ENCODE results near the gene IL23R. TPM values are rescaled to one million over a fixed set of nuclear protein-coding genes. Genes with fewer than 3 reads are reported as not detected.

Gene IL23R
- total RNA-seq, 1 experiment from 2014 or later, result not detected

DNA sequence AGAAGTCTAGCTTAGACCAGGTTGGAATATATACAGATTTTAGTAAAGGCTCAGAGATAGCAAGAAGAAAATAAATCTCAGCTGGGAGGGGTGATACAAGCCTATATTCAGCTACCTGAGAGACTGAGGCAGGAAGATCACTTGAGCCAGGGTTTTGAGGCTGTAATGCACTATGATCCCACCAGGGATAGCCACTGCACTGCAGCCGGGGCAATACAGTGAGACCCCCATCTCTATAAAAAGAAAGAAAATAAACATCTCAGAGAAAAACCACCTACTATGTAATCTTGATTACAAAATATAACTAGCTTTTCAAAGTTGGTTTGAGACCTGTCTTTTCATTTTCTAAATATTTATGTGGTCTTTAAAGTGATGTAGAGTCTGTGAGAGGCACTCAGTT is 47.7 kb downstream of the IL23R start:
- no peaks in the 10 kb centered on the region for H3K4me1 ChIP-seq (ENCODE audit: control insufficient read depth, insufficient read depth, low read length)
- no peak overlapping the region for H3K4me3 ChIP-seq (ENCODE audit: low read depth in 2 of 2, low read length in 2 of 2)
- H3K36me3 ChIP-seq (ENCODE audit: control insufficient read depth, insufficient read depth, low read length), result no peaks in the 10 kb centered on the region
- ChIA-PET POLR2A (no interaction called here), CTCF (interaction anchor here (1.8 kb wide), 1 partner anchor 287 kb away, joined by 12 read pairs; no protein-coding TSS in a partner anchor)
- H3K27ac ChIP-seq (ENCODE audit: low read length), result no peak overlapping the region
- H3K27me3 ChIP-seq (ENCODE audit: control insufficient read depth, insufficient read depth, low read length), result peaks cover 6% of the 10 kb centered on the region; the same call in 1 of the 2 replicates
- in situ Hi-C loops (cut with HindIII; ENCODE audit: low pct_unique_long_range_greater_than_20kb, low sequenced_read_pairs), result no loop called here
- TF ChIP-seq POLR2AphosphoS5 (IDR thresholded peaks at IDR 0.05; ENCODE audit: low read depth, low read length) (no peak), TCF7L2 (IDR thresholded peaks at IDR 0.05; ENCODE audit: low read depth, low read length) (no peak), SIN3A (IDR thresholded peaks at IDR 0.05; ENCODE audit: borderline replicate concordance, insufficient read depth, low read depth, low read length) (no peak)
- TF ChIP-seq, protein P1, sequence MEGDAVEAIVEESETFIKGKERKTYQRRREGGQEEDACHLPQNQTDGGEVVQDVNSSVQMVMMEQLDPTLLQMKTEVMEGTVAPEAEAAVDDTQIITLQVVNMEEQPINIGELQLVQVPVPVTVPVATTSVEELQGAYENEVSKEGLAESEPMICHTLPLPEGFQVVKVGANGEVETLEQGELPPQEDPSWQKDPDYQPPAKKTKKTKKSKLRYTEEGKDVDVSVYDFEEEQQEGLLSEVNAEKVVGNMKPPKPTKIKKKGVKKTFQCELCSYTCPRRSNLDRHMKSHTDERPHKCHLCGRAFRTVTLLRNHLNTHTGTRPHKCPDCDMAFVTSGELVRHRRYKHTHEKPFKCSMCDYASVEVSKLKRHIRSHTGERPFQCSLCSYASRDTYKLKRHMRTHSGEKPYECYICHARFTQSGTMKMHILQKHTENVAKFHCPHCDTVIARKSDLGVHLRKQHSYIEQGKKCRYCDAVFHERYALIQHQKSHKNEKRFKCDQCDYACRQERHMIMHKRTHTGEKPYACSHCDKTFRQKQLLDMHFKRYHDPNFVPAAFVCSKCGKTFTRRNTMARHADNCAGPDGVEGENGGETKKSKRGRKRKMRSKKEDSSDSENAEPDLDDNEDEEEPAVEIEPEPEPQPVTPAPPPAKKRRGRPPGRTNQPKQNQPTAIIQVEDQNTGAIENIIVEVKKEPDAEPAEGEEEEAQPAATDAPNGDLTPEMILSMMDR (IDR thresholded peaks at IDR 0.05), result no peak
- TF ChIP-seq, protein P2, sequence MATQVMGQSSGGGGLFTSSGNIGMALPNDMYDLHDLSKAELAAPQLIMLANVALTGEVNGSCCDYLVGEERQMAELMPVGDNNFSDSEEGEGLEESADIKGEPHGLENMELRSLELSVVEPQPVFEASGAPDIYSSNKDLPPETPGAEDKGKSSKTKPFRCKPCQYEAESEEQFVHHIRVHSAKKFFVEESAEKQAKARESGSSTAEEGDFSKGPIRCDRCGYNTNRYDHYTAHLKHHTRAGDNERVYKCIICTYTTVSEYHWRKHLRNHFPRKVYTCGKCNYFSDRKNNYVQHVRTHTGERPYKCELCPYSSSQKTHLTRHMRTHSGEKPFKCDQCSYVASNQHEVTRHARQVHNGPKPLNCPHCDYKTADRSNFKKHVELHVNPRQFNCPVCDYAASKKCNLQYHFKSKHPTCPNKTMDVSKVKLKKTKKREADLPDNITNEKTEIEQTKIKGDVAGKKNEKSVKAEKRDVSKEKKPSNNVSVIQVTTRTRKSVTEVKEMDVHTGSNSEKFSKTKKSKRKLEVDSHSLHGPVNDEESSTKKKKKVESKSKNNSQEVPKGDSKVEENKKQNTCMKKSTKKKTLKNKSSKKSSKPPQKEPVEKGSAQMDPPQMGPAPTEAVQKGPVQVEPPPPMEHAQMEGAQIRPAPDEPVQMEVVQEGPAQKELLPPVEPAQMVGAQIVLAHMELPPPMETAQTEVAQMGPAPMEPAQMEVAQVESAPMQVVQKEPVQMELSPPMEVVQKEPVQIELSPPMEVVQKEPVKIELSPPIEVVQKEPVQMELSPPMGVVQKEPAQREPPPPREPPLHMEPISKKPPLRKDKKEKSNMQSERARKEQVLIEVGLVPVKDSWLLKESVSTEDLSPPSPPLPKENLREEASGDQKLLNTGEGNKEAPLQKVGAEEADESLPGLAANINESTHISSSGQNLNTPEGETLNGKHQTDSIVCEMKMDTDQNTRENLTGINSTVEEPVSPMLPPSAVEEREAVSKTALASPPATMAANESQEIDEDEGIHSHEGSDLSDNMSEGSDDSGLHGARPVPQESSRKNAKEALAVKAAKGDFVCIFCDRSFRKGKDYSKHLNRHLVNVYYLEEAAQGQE (IDR thresholded peaks at IDR 0.05; ENCODE audit: insufficient read depth in 1 of 2, low read depth in 2 of 2, low read length in 1 of 2), result no peak
- intact Hi-C loops (cut with micrococcal nuclease; ENCODE audit: unreplicated experiment), result loop anchor here (5.0 to 10.0 kb wide), 4 partner anchors 61 to 447 kb away; no protein-coding TSS in a partner anchor
- ATAC-seq (no peak), DNase-seq (ENCODE audit: low read depth, low spot score) (no peak)
- no peaks in the 10 kb centered on the region for H3K9me3 ChIP-seq (ENCODE audit: control insufficient read depth, insufficient read depth, low read depth, low read length)
- BruUV-seq (replicated peaks), result no TSS peak

DNA sequence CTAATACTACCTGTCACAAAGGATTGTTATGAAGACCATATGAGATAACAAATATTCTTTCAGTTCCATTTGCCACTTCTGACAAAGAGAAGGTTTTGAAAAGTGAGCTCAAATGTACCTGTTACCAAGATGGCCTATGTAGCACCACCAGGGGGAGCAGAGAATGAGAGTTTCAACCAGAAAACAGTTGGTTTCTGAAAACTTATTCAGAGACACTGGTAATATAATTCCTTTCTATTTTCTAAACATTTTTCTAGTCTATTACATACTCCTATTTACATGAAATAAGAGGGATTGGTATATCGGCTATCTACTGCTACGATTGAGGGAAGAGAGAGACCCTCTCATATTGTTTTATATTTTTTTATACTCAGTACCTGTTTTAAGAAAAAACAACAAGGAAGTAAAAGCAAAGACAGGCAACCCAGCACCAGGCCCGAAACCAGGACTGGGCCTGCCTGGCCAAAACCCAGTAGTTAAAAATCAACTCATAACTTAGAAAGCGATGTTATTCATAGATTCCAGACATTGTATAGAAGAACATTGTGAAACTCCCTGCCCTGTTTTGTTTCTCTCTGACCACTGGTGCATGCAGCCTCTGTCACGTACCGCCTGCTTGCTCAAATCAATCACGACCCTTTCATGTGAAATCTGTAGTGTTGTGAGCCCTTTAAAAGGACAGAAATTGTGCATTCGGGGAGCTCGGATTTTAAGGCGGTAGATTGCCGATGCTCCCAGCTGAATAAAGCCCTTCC is 48.3 kb downstream of the IL23R start:
- H3K27me3 ChIP-seq (ENCODE audit: control insufficient read depth, insufficient read depth, low read length), result peaks cover 6% of the 10 kb centered on the region; the same call in 1 of the 2 replicates
- H3K36me3 ChIP-seq (ENCODE audit: control insufficient read depth, insufficient read depth, low read length), result no peaks in the 10 kb centered on the region
- POLR2A ChIA-PET, result no interaction called here
- intact Hi-C loops (cut with micrococcal nuclease; ENCODE audit: unreplicated experiment), result loop anchor here (5.0 to 10.0 kb wide), 4 partner anchors 60 to 447 kb away; no protein-coding TSS in a partner anchor
- in situ Hi-C loops (cut with HindIII; ENCODE audit: low pct_unique_long_range_greater_than_20kb, low sequenced_read_pairs), result no loop called here
- TF ChIP-seq TCF7L2 (IDR thresholded peaks at IDR 0.05; ENCODE audit: low read depth, low read length) (no peak), POLR2AphosphoS5 (IDR thresholded peaks at IDR 0.05; ENCODE audit: low read depth, low read length) (no peak), SIN3A (IDR thresholded peaks at IDR 0.05; ENCODE audit: borderline replicate concordance, insufficient read depth, low read depth, low read length) (no peak)
- TF ChIP-seq, protein P1 (IDR thresholded peaks at IDR 0.05), result peak; percentile 59
- no peaks in the 10 kb centered on the region for H3K4me1 ChIP-seq (ENCODE audit: control insufficient read depth, insufficient read depth, low read length)
- no peak overlapping the region for H3K4me3 ChIP-seq (ENCODE audit: low read depth in 2 of 2, low read length in 2 of 2)
- DNase-seq (ENCODE audit: low read depth, low spot score), result no peak
- H3K27ac ChIP-seq (ENCODE audit: low read length), result no peak overlapping the region
- CTCF ChIA-PET, result interaction anchor here (1.8 kb wide), 1 partner anchor 286 kb away, joined by 12 read pairs; no protein-coding TSS in a partner anchor
- BruUV-seq (replicated peaks), result no TSS peak
- peak; percentile 68; the same call in 1 of the 2 replicates for ATAC-seq
- no peaks in the 10 kb centered on the region for H3K9me3 ChIP-seq (ENCODE audit: control insufficient read depth, insufficient read depth, low read depth, low read length)
